ENCODE measurements around the gene CSN1S1. TPM values are rescaled to one million over a fixed set of nuclear protein-coding genes. Genes with fewer than 3 reads are reported as not detected.

The CSN1S1 gene
- total RNA-seq, 1 donor from 2014 or later = not detected

- FAIRE-seq (no peak), DNase-seq (ENCODE audit: low read depth) (no peak)
- no peak for TF ChIP-seq CTCF (IDR thresholded peaks at IDR 0.05; ENCODE audit: insufficient read depth, low read length, severe bottlenecking)
- Histone ChIP-seq H3K36me3 (ENCODE audit: control insufficient read depth, insufficient read depth, low read length) (no peaks in the 10 kb centered on the region), H3K27me3 (ENCODE audit: control insufficient read depth, insufficient read depth, low read length) (no peaks in the 10 kb centered on the region), H3K4me3 (ENCODE audit: low read depth, low read length) (no peak overlapping the region)
Observed at GRCh38 chr4:69934150-69934549, 3.3 kb downstream of the CSN1S1 start.

GRCh38 chr4:69936566-69936965 lies 5.7 kb downstream of the CSN1S1 start:
- no peak for FAIRE-seq
- H3K4me3 ChIP-seq (ENCODE audit: low read depth, low read length) = no peak overlapping the region
- no peaks in the 10 kb centered on the region for H3K36me3 ChIP-seq (ENCODE audit: control insufficient read depth, insufficient read depth, low read length)
- H3K27me3 ChIP-seq (ENCODE audit: control insufficient read depth, insufficient read depth, low read length) = no peaks in the 10 kb centered on the region
- DNase-seq (ENCODE audit: low read depth) = peak; percentile 39
- TF ChIP-seq CTCF (IDR thresholded peaks at IDR 0.05; ENCODE audit: insufficient read depth, low read length, severe bottlenecking) = no peak

- Histone ChIP-seq H3K4me3 (ENCODE audit: low read depth, low read length) (no peak overlapping the region), H3K27me3 (ENCODE audit: control insufficient read depth, insufficient read depth, low read length) (no peaks in the 10 kb centered on the region), H3K36me3 (ENCODE audit: control insufficient read depth, insufficient read depth, low read length) (no peaks in the 10 kb centered on the region)
- DNase-seq (ENCODE audit: low read depth) (peak; percentile 8), FAIRE-seq (no peak)
- TF ChIP-seq CTCF (IDR thresholded peaks at IDR 0.05; ENCODE audit: insufficient read depth, low read length, severe bottlenecking) = no peak
Observed at GRCh38 chr4:69951602-69952001, 20.7 kb downstream of the CSN1S1 start.

- Histone ChIP-seq H3K27me3 (ENCODE audit: control insufficient read depth, insufficient read depth, low read length) (no peaks in the 10 kb centered on the region), H3K36me3 (ENCODE audit: control insufficient read depth, insufficient read depth, low read length) (no peaks in the 10 kb centered on the region), H3K4me3 (ENCODE audit: low read depth, low read length) (no peak overlapping the region)
- DNase-seq (ENCODE audit: low read depth) = peak; percentile 25
- FAIRE-seq = peak; percentile 36
- no peak for TF ChIP-seq CTCF (IDR thresholded peaks at IDR 0.05; ENCODE audit: insufficient read depth, low read length, severe bottlenecking)
Observed at GRCh38 chr4:69957209-69957608, 26.3 kb downstream of the CSN1S1 start.

GRCh38 chr4:69965628-69966027 lies 34.8 kb downstream of the CSN1S1 start, which contains the start of gene CSN2:
Gene CSN2, minus strand, starts transcription at chr4:69965728. Its CDS starts 4,733 bp downstream, at chr4:69960995.
- Histone ChIP-seq H3K4me3 (ENCODE audit: low read depth, low read length) (no peak within 1 kb of the TSS), H3K27me3 (ENCODE audit: control insufficient read depth, insufficient read depth, low read length) (no peaks in the 10 kb centered on the region), H3K36me3 (ENCODE audit: control insufficient read depth, insufficient read depth, low read length) (no peaks in the 10 kb centered on the region)
- DNase-seq (ENCODE audit: low read depth) (no peak), FAIRE-seq (no peak)
- no peak for TF ChIP-seq CTCF (IDR thresholded peaks at IDR 0.05; ENCODE audit: insufficient read depth, low read length, severe bottlenecking)

GRCh38 chr4:69970071-69970470 lies 39.2 kb downstream of the CSN1S1 start:
- TF ChIP-seq CTCF (IDR thresholded peaks at IDR 0.05; ENCODE audit: insufficient read depth, low read length, severe bottlenecking) = no peak
- no peak for FAIRE-seq
- no peak for DNase-seq (ENCODE audit: low read depth)
- Histone ChIP-seq H3K36me3 (ENCODE audit: control insufficient read depth, insufficient read depth, low read length) (no peaks in the 10 kb centered on the region), H3K4me3 (ENCODE audit: low read depth, low read length) (no peak overlapping the region), H3K27me3 (ENCODE audit: control insufficient read depth, insufficient read depth, low read length) (no peaks in the 10 kb centered on the region)
